IPS-NIHi7 (cell line): ENCODE measurements around the gene GMCL1.
"Not testable (repeated sequence)": the region's sequence is repeated elsewhere in the genome, so short reads cannot be mapped to it uniquely, and the experiment has no call there.

Experiments
- DNase-seq: peaks from one replicate; pipeline ENCODE4 v3.0.0; 2012; ENCODE audit warnings: mixed read lengths; ENCODE audit errors: extremely low spot score

GMCL1 gene, protein sequence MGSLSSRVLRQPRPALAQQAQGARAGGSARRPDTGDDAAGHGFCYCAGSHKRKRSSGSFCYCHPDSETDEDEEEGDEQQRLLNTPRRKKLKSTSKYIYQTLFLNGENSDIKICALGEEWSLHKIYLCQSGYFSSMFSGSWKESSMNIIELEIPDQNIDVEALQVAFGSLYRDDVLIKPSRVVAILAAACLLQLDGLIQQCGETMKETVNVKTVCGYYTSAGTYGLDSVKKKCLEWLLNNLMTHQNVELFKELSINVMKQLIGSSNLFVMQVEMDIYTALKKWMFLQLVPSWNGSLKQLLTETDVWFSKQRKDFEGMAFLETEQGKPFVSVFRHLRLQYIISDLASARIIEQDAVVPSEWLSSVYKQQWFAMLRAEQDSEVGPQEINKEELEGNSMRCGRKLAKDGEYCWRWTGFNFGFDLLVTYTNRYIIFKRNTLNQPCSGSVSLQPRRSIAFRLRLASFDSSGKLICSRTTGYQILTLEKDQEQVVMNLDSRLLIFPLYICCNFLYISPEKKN

DNA sequence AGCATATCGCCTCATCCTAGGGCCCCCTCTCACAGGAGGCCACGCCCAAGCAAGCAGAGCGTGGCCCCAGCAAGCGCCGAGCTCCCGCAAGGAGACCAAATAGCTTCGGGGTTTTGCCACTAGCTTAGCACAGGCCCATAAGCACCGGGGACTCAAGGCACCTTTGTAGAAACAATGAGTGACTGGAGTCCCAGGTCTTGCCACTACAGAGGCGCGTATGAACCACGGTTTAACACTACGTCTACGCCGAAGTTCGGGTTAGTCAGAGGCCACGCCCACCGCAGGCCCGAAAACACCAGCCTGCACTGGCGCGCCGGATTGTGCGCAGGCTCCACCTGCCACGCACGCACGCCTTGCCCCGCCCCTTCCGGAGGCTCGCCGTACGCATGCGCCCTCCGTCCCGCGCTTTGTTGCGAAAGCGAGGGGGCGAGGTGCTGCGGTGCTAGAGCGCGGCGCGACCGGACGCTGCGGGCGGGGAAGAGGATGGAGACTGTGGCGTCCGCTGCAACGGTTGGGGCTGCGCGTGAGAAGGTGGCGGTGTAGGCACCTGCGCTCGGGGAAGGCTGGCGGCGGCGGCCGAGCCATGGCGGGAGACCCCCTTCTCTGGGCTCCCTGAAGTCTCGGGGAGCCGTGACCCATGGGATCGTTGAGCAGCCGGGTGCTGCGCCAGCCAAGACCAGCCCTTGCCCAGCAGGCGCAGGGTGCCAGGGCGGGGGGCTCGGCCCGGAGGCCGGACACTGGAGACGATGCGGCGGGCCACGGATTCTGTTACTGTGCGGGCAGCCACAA, at the start of gene GMCL1:
Gene GMCL1 (plus strand): TSS at position 405 of the 789 bp plus-strand sequence. CDS start 233 bp downstream, at position 638.
- DNase-seq, result peak; percentile 95

DNA sequence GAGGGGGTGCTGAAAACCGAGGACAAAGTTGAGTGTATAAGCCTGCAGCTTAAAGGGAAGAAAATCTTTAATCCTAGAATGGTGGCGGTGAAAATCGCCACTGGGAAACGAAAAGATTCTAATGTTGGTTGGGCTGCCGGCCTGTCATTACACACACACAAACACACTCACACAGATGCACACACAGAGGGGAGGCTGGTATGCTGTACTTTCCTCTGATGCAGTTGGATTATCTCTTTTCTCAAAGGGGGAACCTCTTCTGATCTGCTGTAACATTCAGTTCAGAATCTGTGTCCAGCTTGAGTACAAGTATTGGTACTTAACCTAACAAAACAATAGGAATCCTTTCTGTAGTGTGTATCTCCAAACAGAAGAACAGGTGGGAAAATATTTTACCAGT, 48.5 kb upstream of the GMCL1 start:
- DNase-seq, result no peak

DNA sequence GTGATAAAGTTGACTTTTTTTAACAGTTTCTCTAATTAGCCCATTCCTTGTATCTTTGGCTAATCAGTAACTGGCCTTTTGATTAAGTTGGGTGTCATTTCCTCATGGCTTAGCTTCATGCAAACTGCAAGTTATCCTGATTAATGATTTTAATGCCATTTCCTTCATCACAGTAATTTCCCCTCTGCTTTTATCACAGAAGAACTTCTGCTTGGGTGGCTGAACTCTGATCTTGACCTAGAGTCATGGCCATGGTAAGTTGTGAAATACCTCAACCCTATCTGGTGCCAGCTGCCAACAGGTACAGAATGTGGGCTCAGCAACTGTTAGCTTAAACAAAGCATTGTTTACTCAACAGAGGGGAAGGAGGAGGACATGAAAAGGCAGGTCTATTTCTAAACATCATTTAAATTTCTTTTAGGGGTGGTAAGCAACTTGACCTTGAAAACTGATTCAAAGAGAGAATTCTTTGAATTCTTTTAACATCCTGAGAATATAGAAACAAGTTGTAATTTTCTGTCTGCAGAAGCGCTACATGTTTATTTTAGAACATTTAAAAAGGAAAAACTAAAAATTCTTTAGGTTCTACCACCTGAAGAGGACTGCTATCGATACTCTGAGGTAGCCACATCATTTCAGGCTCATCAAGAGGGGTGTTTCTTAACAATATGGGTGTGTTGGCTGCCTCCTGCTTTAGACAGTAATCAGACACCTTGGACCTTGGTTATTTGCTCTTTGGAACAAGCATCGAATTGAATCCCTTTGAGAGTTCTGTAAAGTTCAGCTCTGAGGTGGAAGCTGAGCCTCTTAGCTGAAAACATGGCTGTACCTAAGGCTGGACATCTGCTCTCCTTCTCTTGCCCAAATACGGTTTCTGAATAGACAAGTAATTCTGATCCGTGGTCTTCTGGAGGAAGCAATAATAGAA, 47.9 kb upstream of the GMCL1 start:
- DNase-seq, result no peak

DNA sequence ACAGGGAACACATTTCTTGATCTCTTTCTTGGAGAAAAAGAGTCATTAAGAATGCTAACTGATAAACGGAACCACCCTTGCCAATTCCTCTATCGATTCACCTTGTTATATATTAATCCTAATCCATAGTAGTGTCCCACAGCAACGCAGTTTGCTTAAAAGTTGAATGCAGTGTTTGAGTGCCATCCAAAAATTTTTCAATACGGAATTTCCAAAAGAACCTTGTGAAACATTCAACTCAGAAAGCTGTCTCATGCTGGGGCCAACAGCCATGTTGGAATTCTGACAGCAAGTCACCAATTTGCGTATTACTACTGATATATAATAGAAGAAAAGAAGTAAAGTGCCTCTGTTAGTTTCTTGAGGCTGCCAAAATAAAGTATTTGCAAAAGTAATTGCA, 45.2 kb upstream of the GMCL1 start:
- DNase-seq, result no peak

DNA sequence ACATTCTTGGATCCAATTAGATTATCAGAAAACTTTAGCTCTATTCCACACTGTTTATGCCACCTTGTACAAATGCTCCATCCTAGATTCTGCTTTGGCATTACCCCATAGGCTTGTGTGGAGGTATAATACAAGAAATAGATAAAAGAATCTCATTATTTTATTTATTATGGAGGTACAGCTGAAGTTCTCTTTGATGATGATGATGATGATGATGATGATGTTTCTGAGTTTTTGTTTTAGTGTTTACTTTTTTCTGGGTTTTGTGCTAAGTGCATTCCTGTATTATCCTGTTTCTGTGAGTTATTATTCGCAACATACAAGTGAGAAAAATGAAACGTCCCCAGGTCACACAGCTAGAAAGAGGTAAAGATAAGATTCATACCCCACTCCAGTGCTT, 44.1 kb upstream of the GMCL1 start:
- no peak for DNase-seq

DNA sequence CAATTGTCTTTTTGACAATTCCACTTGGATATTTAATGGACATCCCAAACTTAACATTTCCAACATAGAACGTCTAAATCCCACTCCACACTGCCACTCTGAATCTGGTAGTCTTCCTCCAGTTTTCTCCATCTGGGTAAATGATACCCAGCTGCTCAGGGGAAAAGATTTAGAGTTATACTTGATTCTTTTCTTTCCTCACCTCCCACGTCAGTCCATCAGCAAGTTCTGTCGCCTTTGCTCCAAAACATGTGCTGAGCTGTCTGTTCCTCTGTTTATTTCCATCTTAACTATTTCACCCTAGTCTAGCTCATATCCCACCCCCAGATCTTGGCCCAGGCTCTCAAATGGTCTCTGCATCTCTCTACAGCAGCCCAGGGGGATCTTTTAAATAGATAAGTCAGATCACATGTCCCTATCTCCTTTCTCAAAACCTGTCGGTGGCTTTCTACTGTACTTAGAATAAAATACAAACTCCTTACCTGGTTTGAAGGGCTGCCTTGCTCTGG, 43.4 kb upstream of the GMCL1 start:
- no peak for DNase-seq

DNA sequence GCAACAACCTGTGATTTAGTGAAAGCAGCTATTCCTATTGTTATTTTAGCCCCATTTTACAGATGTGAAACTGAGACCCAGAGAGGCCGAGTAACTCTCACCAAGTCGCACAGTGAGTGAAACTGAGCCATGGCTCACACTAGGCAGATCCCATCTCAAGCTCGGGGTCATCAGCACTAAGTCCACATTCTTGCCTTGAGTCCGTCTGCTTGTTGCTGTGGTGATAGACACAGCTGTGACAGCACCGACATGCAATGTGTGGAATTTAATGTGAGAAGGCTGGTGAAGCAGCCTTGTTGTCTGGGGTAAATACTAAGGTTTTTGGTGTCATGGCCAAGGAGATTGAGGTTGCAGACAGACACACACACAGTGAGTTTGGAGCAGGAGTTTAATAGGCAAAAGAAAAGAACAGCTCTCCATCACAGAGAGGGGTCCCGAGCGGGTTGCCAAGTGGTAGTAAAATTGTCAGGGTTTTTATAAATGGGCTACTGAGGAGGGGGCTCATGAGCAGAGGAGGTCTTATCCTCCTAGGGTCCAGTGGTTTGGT, 40.2 kb upstream of the GMCL1 start:
- DNase-seq, result no peak

DNA sequence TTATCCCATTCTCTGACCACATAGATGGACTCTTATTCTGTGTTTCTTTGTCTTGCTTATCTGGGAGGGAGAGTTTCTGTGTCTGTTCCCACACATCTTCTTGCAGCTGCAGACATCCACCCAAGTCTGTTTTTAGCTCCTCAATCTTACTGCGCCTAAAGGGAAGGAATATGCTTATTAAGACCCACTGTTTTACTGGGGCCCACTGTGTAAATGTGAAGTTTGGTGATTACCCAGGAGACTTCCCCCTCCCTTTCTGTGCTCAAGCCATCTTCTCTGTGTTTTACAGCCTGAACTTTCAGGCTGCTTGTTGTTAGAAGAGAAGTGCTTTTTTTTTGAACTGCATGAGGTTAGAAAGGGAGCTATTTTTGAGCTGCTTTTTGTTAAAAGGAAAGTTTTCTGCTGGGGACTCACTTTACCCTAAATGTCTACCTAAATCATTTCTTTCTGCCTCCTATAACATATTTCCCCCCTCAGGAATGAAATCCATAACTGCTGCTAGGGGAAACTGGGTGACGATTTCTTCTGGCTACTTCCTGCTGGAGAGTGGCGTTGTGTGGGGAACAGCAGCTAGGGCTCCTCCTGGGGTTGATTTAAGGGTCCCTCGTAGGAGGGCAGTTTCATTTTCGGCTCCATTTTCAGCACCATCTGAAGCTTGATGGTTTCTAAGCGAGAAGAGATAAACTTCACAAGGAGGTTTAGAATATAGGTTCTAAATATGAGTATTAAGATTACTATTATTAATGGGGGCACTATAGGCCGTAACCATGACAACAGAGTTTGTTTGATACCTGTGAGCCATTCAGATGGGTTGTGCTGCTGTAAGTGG, 39.5 kb upstream of the GMCL1 start:
- no peak for DNase-seq

DNA sequence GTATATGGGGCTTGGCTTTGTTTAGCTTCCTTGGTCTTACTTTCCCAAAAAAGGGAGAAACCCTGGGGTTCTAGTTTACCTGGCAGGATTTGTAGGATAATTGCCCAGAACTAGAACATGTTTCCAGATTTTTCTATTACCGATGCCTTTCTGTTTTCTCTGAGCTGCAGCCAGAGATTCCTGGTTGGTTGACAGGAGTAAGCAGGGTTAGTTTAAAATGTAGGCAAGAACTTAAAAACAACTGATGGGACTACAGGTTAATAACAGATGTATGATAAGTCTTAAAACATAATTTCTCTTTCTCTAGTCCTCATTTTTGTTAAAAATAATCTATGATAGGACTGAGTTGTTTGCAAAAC, 38.9 kb upstream of the GMCL1 start:
- no peak for DNase-seq

DNA sequence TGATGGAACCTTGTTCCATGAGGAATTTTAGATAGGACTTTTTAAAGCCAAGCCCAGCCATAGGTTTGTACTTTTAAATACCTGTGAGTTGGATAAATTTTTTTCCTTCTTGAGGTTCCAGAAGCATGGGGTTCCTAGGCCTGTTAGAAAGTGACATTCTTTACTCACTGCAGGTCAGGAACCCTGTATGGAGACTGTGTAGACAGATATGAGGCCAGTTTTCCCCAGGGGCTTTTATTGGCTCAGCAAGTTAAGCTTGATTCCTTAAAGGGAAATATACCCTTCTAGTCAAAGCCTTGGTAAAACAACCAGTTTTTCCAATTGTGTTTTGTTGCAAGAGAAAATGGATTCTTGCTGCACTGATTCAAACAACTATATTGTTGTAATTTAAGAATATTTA, 38.4 kb upstream of the GMCL1 start:
- DNase-seq, result no peak

DNA sequence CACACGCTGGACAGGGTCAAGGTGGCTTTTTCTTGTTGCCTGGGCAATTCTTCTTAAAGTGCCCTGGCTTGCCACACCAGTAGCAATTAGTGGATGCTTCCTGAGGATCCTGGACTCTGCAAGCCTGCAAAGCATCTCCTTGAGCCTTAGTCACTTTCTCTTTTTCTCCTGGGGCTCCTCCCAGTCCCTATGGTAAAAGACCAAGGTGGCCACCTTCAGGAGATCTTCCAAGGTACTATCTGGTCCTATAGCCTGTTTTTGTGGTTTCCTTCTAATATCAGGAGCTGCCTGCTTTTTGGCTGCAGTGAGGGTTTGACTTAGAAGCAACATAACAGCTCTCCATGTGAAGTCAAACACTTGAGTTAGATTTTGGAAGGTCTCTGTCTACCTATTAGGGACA, 33.3 kb upstream of the GMCL1 start:
- DNase-seq, result no peak

DNA sequence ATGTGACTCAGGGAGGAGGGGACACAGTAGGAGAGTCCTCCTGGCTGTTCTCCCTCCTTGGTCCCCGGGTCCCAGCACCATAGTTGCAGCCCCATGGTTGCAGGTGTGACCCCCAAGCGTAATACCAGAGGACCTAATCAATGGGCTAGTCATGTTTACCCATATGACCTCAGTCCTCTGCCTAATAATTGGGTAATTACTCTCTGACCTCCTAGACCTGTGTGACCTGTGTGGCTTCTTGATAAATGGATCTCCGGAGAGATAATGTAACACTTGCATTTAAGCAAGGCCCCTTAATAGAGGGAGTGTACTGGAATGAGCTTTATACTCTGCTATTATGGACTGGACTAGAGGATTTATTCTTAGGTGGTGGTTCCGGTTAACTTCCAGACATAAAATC, 32.2 kb upstream of the GMCL1 start:
- no peak for DNase-seq

DNA sequence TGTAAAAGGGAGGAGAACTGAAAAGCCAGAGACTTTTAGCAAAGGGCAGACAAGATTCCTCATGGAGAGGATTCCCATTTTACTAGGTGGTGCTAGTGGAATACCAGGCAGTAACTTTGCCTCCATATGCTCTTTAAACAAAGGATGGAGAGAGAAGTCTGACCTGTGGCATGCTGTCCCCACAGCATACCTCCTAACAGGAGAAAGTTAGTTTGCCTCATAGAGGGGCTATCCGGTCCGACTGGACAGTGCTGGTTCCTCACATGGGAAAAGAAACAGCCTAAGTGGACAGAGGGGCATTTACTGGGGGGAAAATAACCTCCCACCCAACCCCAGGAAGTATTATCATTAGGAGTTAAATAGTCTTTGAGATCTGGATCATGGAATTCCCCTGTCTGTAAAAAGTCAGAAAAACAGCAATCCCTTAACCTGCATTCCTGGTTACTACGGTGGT, 31.6 kb upstream of the GMCL1 start:
- no peak for DNase-seq

DNA sequence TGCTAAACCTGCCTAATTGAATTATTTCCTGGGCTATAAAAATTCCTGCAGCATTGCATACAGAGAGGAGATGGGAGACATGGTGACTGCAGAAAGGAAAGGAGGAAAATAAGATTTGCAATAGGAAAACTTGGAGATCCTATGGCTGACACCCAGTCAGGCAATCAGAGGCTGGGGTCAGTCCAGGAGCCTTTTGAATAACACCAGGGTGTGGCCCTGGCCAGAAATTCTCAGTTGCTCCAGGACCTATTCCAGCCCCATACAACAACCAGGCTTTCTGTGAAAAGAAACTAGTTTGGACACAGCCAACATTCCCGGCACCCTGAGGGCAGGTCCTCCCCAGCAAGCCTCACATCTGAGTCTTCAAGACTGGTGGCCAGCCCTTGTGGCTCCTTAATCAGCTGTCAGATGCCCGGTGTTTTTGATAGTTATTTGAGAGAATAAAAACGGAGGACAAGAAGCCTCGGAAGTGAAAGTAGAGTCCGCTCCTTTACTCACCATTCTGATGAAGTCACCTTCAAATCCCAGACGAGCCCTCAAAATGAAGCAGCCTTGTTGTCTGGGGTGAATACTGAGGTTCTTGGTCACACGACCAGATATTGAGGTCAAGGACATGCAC, 31.1 kb upstream of the GMCL1 start:
- no peak for DNase-seq

DNA sequence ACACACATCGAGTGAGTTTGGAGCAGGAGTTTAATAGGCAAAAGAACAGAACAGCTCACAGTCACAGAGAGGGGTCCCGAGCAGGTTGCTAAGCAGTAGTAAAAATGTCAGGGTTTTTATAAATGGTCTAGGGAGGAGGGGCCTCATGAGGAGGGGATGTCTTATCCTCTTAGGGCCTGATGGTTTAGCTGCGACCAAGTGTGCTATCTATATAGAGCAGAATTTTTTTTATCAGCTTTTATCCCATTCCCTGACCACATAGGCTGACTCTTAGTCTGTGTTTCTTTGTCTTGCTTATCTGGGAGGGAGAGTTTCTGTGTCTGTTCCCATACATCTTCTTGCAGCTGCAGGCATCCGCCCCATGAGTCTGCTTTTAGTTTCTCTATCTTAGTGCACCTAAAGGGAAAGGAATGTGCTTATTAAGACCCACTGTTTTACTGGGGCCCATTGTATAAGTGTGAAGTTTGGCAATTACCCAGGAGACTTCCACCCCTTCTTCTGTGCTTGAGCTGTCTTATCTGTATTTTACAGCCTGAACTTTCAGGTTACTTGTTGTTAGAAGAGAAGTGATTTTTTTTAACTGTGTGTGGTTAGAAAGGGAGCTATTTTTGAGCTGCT, 30.4 kb upstream of the GMCL1 start:
- DNase-seq, result no peak

DNA sequence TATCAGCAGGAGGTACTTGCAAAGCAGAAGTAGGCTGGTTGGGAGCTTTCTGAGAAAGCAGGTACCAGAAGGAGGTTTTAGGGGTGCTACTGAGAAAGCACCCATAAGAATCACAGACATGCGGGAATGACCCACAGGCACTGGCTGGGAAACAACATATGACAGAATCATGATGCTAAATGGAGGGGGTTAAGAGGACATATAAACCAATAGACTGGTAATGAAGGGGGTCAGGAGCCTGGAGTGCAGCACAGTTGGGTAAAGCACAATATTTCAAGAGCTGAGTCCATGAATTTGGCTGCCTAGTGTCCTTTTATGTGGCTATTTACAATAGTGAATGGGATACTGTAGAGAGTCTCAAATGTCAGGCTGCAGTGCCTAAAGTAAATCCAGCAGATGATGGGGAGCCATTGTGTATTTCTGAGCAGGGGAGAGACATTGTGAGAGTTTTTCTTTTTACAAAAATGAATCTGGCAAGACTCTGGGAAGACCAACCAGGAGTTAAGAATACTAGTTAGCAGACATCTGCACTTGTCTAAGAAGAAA, 27.6 kb upstream of the GMCL1 start:
- DNase-seq, result no peak

DNA sequence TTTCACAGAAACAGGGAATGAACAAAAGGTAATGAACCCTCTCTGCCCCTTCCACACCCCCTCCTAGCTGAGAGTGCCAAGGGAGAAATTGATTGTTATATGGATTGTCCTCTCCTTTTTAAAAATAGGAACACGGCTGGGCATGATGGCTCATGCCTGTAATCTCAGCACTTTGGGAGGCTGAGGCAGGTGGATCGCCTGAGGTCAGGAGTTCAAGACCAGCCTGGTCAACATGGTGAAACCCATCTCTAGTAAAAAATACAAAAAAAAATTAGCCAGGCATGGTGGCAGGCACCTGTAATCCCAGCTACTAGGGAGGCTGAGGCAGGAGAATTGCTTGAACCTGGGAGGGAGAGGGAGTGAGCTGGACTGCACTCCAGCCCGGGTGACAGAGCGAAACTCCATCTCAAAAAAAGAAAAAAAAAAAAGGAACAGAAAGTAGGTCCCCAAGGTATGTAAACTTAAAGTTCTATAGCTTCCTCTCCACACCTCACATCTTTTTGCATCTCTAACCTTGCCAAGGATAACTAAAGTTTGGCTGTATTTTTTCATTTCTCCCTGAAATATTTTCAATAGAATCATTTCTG, 26.6 kb upstream of the GMCL1 start:
- DNase-seq, result not testable (repeated sequence)

DNA sequence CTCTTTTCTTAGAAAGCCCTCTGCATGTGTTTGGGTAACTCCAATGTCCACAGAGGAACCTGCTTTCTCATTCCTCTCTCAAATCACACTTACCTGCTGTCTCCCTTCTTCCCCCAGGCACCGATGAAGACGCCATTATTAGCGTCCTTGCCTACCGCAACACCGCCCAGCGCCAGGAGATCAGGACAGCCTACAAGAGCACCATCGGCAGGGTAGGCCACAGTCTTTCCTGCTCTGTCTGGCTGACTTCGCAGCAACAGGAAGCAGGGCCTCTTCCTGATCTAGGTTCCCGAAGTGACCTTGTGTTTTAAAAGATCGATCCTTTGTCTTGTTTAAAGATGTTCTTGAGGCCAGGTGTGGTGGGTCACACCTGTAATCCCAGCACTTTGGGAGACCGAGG, 25.0 kb upstream of the GMCL1 start:
- DNase-seq, result no peak

DNA sequence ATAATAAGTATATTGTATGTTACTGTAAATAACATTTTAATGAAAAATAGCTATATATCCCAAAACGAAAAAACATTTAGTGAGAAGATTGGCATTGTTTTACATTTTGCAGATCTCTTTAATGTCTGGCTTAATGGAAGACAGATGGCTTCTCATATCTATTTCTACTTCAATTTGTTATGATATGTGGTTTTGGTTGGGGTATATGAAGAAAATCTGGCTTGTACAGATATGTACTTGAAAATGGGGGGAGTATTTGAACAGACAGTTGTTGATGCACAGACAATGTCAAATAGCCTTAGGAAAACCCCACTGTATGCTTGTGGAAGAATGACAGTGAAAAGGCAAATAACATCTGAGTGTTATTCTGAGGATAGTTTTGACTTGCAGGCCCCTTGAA, 23.6 kb upstream of the GMCL1 start:
- DNase-seq, result no peak
